ENCODE results near the gene TYR. TPM values are rescaled to one million over a fixed set of nuclear protein-coding genes. Genes with fewer than 3 reads are reported as not detected.

TYR gene
- total RNA-seq, 1 donor from 2014 or later = not detected

DNA sequence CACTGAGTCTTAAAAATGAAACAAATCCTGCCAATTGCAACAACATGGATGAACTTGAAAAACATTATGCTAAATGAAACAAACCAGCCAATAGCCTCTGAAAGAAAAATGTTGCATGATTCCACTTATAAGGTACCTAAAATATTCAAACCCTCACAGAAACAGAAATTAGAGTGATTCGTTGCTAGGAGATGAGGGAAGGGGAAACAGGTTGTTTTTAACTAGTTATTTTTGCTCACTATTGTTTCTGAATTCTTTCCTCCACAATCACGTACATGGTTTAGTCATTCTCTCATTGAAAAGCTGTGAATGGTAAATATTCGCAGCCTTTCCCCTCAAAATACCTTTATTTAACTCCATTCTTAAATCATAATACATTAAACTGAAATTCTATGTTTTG, 14.0 kb upstream of the TYR start:
- H3K4me1 Mint-ChIP-seq (ENCODE audit: unreplicated experiment) = peaks cover 4% of the 10 kb centered on the region
- no peak overlapping the region for H3K4me3 Mint-ChIP-seq (ENCODE audit: unreplicated experiment)
- H3K27ac Mint-ChIP-seq (ENCODE audit: unreplicated experiment) = peak overlapping the region; percentile 77
- no peaks in the 10 kb centered on the region for H3K27me3 Mint-ChIP-seq (ENCODE audit: unreplicated experiment)
- no peaks in the 10 kb centered on the region for H3K9me3 Mint-ChIP-seq (ENCODE audit: unreplicated experiment)
- no peaks in the 10 kb centered on the region for H3K36me3 Mint-ChIP-seq (ENCODE audit: low read depth, unreplicated experiment)
- TF ChIP-seq, protein P1, sequence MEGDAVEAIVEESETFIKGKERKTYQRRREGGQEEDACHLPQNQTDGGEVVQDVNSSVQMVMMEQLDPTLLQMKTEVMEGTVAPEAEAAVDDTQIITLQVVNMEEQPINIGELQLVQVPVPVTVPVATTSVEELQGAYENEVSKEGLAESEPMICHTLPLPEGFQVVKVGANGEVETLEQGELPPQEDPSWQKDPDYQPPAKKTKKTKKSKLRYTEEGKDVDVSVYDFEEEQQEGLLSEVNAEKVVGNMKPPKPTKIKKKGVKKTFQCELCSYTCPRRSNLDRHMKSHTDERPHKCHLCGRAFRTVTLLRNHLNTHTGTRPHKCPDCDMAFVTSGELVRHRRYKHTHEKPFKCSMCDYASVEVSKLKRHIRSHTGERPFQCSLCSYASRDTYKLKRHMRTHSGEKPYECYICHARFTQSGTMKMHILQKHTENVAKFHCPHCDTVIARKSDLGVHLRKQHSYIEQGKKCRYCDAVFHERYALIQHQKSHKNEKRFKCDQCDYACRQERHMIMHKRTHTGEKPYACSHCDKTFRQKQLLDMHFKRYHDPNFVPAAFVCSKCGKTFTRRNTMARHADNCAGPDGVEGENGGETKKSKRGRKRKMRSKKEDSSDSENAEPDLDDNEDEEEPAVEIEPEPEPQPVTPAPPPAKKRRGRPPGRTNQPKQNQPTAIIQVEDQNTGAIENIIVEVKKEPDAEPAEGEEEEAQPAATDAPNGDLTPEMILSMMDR (IDR thresholded peaks at IDR 0.05; ENCODE audit: unreplicated experiment) = no peak
- DNase-seq (ENCODE audit: low spot score) = no peak

DNA sequence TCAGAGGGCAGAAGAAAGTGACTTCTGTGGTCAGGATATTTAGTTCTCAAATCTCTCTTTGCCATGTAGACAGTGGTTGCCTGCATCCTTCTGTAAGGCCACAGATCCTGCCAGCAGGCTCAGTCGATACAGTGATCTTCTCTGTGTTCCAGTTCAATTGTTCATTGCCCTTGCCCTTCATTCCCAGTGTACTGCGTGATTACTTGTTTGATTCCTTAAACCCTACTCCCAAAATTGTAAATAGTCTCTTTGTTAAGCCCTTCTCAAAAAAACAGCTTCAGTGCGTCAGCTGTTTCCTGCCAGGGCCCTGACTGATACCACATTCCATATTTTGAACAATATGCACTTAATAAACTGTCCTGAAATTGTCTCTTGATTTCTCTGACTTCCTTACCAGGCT, 9.3 kb upstream of the TYR start:
- TF ChIP-seq, protein P1 (IDR thresholded peaks at IDR 0.05; ENCODE audit: unreplicated experiment) = no peak
- DNase-seq (ENCODE audit: low spot score) = no peak
- Mint-ChIP-seq H3K4me3 (ENCODE audit: unreplicated experiment) (no peak overlapping the region), H3K9me3 (ENCODE audit: unreplicated experiment) (no peaks in the 10 kb centered on the region), H3K27ac (ENCODE audit: unreplicated experiment) (no peak overlapping the region), H3K4me1 (ENCODE audit: unreplicated experiment) (peaks cover 3% of the 10 kb centered on the region), H3K36me3 (ENCODE audit: low read depth, unreplicated experiment) (no peaks in the 10 kb centered on the region), H3K27me3 (ENCODE audit: unreplicated experiment) (no peaks in the 10 kb centered on the region)

DNA sequence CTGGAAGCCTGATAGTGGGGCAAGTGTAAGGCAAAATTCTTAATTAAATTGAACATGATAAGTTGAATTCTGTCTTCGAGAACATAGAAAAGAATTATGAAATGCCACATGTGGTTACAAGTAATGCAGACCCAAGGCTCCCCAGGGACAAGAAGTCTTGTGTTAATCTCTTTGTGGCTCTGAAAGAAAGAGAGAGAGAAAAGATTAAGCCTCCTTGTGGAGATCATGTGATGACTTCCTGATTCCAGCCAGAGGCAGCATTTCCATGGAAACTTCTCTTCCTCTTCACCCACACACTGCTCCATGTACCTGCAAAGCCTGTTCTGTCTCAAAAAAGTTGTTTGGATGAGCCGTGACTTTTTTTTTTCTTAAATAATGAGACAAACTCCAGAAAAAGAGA, 1.9 kb upstream of the TYR start:
- DNase-seq (ENCODE audit: low spot score) = no peak

DNA sequence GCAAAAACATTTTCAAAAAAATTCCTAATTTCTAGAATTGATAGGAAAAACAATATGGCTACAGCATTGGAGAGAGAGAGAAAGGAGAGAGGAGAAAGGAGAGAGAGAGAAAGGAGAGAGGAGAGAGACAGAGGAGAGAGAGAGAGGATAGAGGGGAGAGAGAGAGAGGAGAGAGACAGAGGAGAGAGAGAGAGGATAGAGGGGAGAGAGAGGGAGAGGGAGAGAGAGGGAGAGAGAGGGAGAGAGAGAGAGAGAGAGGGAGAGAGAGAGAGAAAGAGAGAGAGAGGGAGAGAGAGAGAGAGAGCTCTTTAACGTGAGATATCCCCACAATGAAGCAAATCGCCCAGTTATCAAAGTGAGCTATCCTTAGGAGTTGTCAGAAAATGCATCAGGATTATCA, 737 bp upstream of the TYR start:
- no peaks in the 10 kb centered on the region for H3K36me3 Mint-ChIP-seq (ENCODE audit: low read depth, unreplicated experiment)
- no peaks in the 10 kb centered on the region for H3K9me3 Mint-ChIP-seq (ENCODE audit: unreplicated experiment)
- no peak overlapping the region for H3K27ac Mint-ChIP-seq (ENCODE audit: unreplicated experiment)
- DNase-seq (ENCODE audit: low spot score) = no peak
- no peak overlapping the region for H3K4me3 Mint-ChIP-seq (ENCODE audit: unreplicated experiment)
- H3K4me1 Mint-ChIP-seq (ENCODE audit: unreplicated experiment) = no peaks in the 10 kb centered on the region
- no peaks in the 10 kb centered on the region for H3K27me3 Mint-ChIP-seq (ENCODE audit: unreplicated experiment)
- TF ChIP-seq, protein P1 (IDR thresholded peaks at IDR 0.05; ENCODE audit: unreplicated experiment) = no peak

More for the DNA sequence above, 1.9 kb upstream of the TYR start:
- Mint-ChIP-seq H3K4me3 (ENCODE audit: unreplicated experiment) (no peak overlapping the region), H3K27me3 (ENCODE audit: unreplicated experiment) (no peaks in the 10 kb centered on the region), H3K4me1 (ENCODE audit: unreplicated experiment) (no peaks in the 10 kb centered on the region), H3K9me3 (ENCODE audit: unreplicated experiment) (no peaks in the 10 kb centered on the region), H3K36me3 (ENCODE audit: low read depth, unreplicated experiment) (no peaks in the 10 kb centered on the region), H3K27ac (ENCODE audit: unreplicated experiment) (no peak overlapping the region)
- TF ChIP-seq, protein P1 (IDR thresholded peaks at IDR 0.05; ENCODE audit: unreplicated experiment) = no peak

DNA sequence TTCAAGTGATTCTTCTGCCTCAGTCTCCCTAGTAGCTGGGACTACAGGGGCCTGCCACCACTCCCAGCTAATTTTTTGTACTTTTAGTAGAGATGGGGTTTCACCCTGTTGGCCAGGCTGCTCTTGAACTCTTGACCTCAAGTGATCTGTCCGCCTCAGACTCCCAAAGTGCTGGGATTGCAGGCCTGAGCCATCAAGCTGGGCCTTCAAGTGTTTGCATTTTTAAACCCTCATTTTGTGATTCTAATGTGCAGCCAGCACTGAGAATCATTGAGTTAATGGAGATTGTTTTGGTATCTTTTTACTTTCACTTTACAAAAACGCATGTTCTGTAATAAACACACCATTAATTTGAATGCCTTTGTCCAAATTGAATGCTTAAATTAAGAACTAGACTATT, 3.4 kb downstream of the TYR start:
- no peaks in the 10 kb centered on the region for H3K27me3 Mint-ChIP-seq (ENCODE audit: unreplicated experiment)
- H3K9me3 Mint-ChIP-seq (ENCODE audit: unreplicated experiment) = no peaks in the 10 kb centered on the region
- H3K4me1 Mint-ChIP-seq (ENCODE audit: unreplicated experiment) = no peaks in the 10 kb centered on the region
- no peak overlapping the region for H3K4me3 Mint-ChIP-seq (ENCODE audit: unreplicated experiment)
- TF ChIP-seq, protein P1 (IDR thresholded peaks at IDR 0.05; ENCODE audit: unreplicated experiment) = no peak
- H3K27ac Mint-ChIP-seq (ENCODE audit: unreplicated experiment) = no peak overlapping the region
- no peak for DNase-seq (ENCODE audit: low spot score)
- no peaks in the 10 kb centered on the region for H3K36me3 Mint-ChIP-seq (ENCODE audit: low read depth, unreplicated experiment)

Measured in endothelial cell (in vitro differentiated cells).